PC-9 (cell line): Measurements from ENCODE around the gene SLC15A2.

Experiments used
- CTCF ChIP-seq: fragments of 200-600 bp; sonication (generic); conservative IDR thresholded peaks from 2 replicates; pipeline ENCODE4 v1.6.1; 2017; ENCODE audit warnings: mixed run types, antibody characterized with exemption, mild to moderate bottlenecking, moderate library complexity
- EZH2 ChIP-seq: fragments of 200-600 bp; sonication (generic); IDR thresholded peaks from 2 replicates; pipeline ENCODE4 v1.8.0; 2017; ENCODE audit warnings: antibody characterized with exemption, low read depth

GRCh38 chr3:121878411-121878810, 15.8 kb upstream of the SLC15A2 start:
- no peak for TF ChIP-seq EZH2
- no peak for TF ChIP-seq CTCF
